GM12878 (cell line): ENCODE results near the gene GPBP1. TPM values are rescaled to one million over a fixed set of nuclear protein-coding genes. Genes with fewer than 3 reads are reported as not detected.

Source experiments
- BCL11A ChIP-seq: IDR thresholded peaks from 2 replicates; pipeline ENCODE4 v1.6.1; 2011; ENCODE audit warnings: low read depth, low read length
- BCLAF1 ChIP-seq: fragments of 450-650 bp; IDR thresholded peaks from 2 replicates; pipeline ENCODE4 v1.6.1; 2017; ENCODE audit warnings: antibody characterized with exemption, mild to moderate bottlenecking, moderate library complexity
- RELA ChIP-seq: fragments of 450-650 bp; IDR thresholded peaks from 2 replicates; pipeline ENCODE4 v1.8.0; 2014; ENCODE audit warnings: borderline replicate concordance; ENCODE audit not compliant: partially characterized antibody
- ZBTB4 ChIP-seq: fragments of 450-650 bp; formaldehyde crosslinking; IDR thresholded peaks from 2 replicates; pipeline ENCODE4 v1.4.0; 2022; ENCODE audit warnings: mild to moderate bottlenecking, moderate library complexity
- ZNF274 ChIP-seq: IDR thresholded peaks from one replicate; pipeline ENCODE4 v1.8.0; 2011; ENCODE audit not compliant: insufficient read length, insufficient read depth
- polyA plus RNA-seq, 11 experiments: library from polyadenylated mRNA; depleted of rRNA in 4 of 11; unstranded in 6 of 11; stranded (reverse) in 5 of 11; fragments of >200 nt; fragmentation: Nextera tagmentation in 4 of 11; fragmentation: Illumina TruSeq in 1 of 11; extraction: Ambion mirVana in 4 of 11; extraction: Trizol in 1 of 11; gene quantifications; 1 replicate in 1 of 11; 2 replicates in 10 of 11; pipeline versions ENCODE4 v1.2.1 to v1.2.3, GENCODE V29; 2011 to 2016; ENCODE audit warnings: inconsistent platforms in 2 of 11, missing spikeins in 2 of 11, low read depth in 1 of 11
- total RNA-seq, 4 experiments: library from RNA; depleted of rRNA in 3 of 4; stranded (reverse); fragments of >200 nt in 3 of 4; fragmentation: Illumina TruSeq in 1 of 4; extraction: Trizol in 1 of 4; gene quantifications; 2 replicates each; pipeline versions ENCODE4 v1.2.1 to v1.2.3, GENCODE V29; 2013 to 2021

The GPBP1 gene
- total and polyA plus RNA-seq, 10 of the 15 experiments (the other 5 are each of a cell fraction or from before 2014, with no cell fraction given): 27.0 to 96.2 (median 55.4) TPM

- TF ChIP-seq ZBTB4 (CRISPR knock-in tag) (no peak), BCLAF1 (no peak), BCL11A (no peak), RELA (no peak), ZNF274 (no peak)
Observed at GRCh38 chr5:57190593-57190992, 16.7 kb downstream of the GPBP1 start (continued).
